ENCODE results near the gene UNC5C.

GRCh38 chr4:95355021-95355420 lies 193.8 kb downstream of the UNC5C start:
- TF ChIP-seq CTCF (IDR thresholded peaks at IDR 0.05) (no peak), EP300 (IDR thresholded peaks at IDR 0.05) (no peak), POLR2A (IDR thresholded peaks at IDR 0.05) (no peak), POLR2AphosphoS5 (IDR thresholded peaks at IDR 0.05) (no peak)
